A549 (cell line): ENCODE results near the gene PDCD2. TPM values are rescaled to one million over a fixed set of nuclear protein-coding genes. Genes with fewer than 3 reads are reported as not detected.
A peak's percentile ranks its signal among the peaks of the same experiment; 100 is the strongest.

Experiments used
- ATAC-seq, 2 experiments: fragments of 200-7000 bp in 1 of 2; fragments of >200 bp in 1 of 2; cut with Nextera tagmentation in 1 of 2; cut with Tn5 transposase in 1 of 2; 3 replicates each; pipeline versions ENCODE4 v1.8.0 to v1.9.1; 2018 to 2020; ENCODE audit warnings: mild to moderate bottlenecking in 1 of 2, moderate library complexity in 1 of 2
- CTCF ChIA-PET: fragments of 300-600 bp; sonication (Branson Sonifier 250); formaldehyde crosslinking; extraction: SDS; loops from one replicate; lab custom pipeline; 2021; ENCODE audit warnings: antibody characterized with exemption, inconsistent platforms; lab: Yijun Ruan, JAX
- POLR2A ChIA-PET: fragments of 350-600 bp; formaldehyde crosslinking; extraction: SDS; loops from one replicate; lab custom pipeline; 2021; ENCODE audit warnings: antibody characterized with exemption, inconsistent platforms; lab: Yijun Ruan, JAX
- DNase-seq, 2 experiments: peaks; one replicate each; pipeline versions ENCODE4 v3.0.0 to v3.0.0-alpha.2; 2011 to 2016; ENCODE audit warnings: low read depth in 1 of 2, low spot score in 1 of 2
- FAIRE-seq: peaks from 2 replicates; lab custom pipeline; 2011; peaks lifted over from hg19 to GRCh38; lab: Jason Lieb, UNC
- H3K27ac ChIP-seq, 2 experiments: fragments of >200 bp; sonication (Bioruptor Twin); formaldehyde crosslinking; 3 replicates each; pipeline ENCODE4 v1.5.1; 2016 to 2017
- H3K4me1 ChIP-seq: fragments of >200 bp; sonication (Bioruptor Twin); formaldehyde crosslinking; 3 replicates; pipeline ENCODE4 v1.6.1; 2016
- H3K4me2 ChIP-seq: fragments of >200 bp; sonication (Bioruptor Twin); formaldehyde crosslinking; 3 replicates; pipeline ENCODE4 v1.6.1; 2016
- H3K4me3 ChIP-seq: fragments of >200 bp; sonication (Bioruptor Twin); formaldehyde crosslinking; 3 replicates; pipeline ENCODE4 v1.5.1; 2016
- H3K9me3 ChIP-seq: fragments of >200 bp; sonication (Bioruptor Twin); formaldehyde crosslinking; 3 replicates; pipeline ENCODE4 v1.6.1; 2016
- BCL3 ChIP-seq: fragments of >200 bp; sonication (Bioruptor Twin); formaldehyde crosslinking; IDR thresholded peaks from 3 replicates; pipeline ENCODE4 v1.6.1; 2016
- CBX8 ChIP-seq: fragments of 200-600 bp; sonication (generic); IDR thresholded peaks from 2 replicates; pipeline ENCODE4 v1.6.1; 2016
- CEBPB ChIP-seq, 2 experiments: fragments of >200 bp in 1 of 2; sonication (Bioruptor Twin) in 1 of 2; formaldehyde crosslinking in 1 of 2; IDR thresholded peaks; 2 replicates each; pipeline ENCODE4 v1.6.1; 2012 to 2016
- CHD4 ChIP-seq: fragments of 200-600 bp; sonication (generic); IDR thresholded peaks from 2 replicates; pipeline ENCODE4 v1.6.1; 2016; ENCODE audit warnings: antibody characterized with exemption, mild to moderate bottlenecking, borderline replicate concordance
- E2F6 ChIP-seq: IDR thresholded peaks from 2 replicates; pipeline ENCODE4 v1.6.1; 2012; ENCODE audit warnings: low read depth, borderline replicate concordance
- EHF ChIP-seq: fragments of 250-450 bp; sonication (Bioruptor Pico); IDR thresholded peaks from 2 replicates; pipeline ENCODE4 v1.5.0; 2020; ENCODE audit warnings: mild to moderate bottlenecking
- FOSL2 ChIP-seq, 2 experiments: fragments of 450-650 bp in 1 of 2; fragments of >200 bp in 1 of 2; sonication (Bioruptor Twin) in 1 of 2; formaldehyde crosslinking; IDR thresholded peaks; 2 replicates each; pipeline versions ENCODE4 v1.5.0 to v1.6.1; 2016 to 2020; ENCODE audit warnings: mild to moderate bottlenecking in 1 of 2, moderate library complexity in 1 of 2
- GATA3 ChIP-seq: IDR thresholded peaks from 2 replicates; pipeline ENCODE4 v1.6.1; 2012; ENCODE audit warnings: borderline replicate concordance
- HEYL ChIP-seq: fragments of 250-450 bp; sonication (Bioruptor Pico); IDR thresholded peaks from 2 replicates; pipeline ENCODE4 v1.8.0; 2021; ENCODE audit warnings: mild to moderate bottlenecking, moderate library complexity
- HOXA7 ChIP-seq: fragments of 250-450 bp; sonication (Bioruptor Pico); IDR thresholded peaks from 2 replicates; pipeline ENCODE4 v1.5.0; 2020; ENCODE audit warnings: mild to moderate bottlenecking, moderate library complexity
- HOXB13 ChIP-seq: fragments of 250-450 bp; sonication (Bioruptor Pico); IDR thresholded peaks from 2 replicates; pipeline ENCODE4 v1.5.0; 2020; ENCODE audit warnings: low read depth, mild to moderate bottlenecking, moderate library complexity
- KDM1A ChIP-seq: fragments of 200-600 bp; sonication (generic); IDR thresholded peaks from 2 replicates; pipeline ENCODE4 v1.6.1; 2016; ENCODE audit warnings: low read depth, mild to moderate bottlenecking
- MAFK ChIP-seq: fragments of 450-650 bp; IDR thresholded peaks from 2 replicates; pipeline ENCODE4 v1.6.1; 2014; ENCODE audit not compliant: partially characterized antibody
- MAZ ChIP-seq: fragments of 150-350 bp; IDR thresholded peaks from 2 replicates; pipeline ENCODE4 v1.6.1; 2014; ENCODE audit warnings: antibody characterized with exemption, low read depth, low read length, borderline replicate concordance
- NPAS2 ChIP-seq: fragments of 250-450 bp; sonication (Bioruptor Pico); IDR thresholded peaks from 2 replicates; pipeline ENCODE4 v1.8.0; 2022; ENCODE audit warnings: mild to moderate bottlenecking, moderate library complexity, borderline replicate concordance
- PBX3 ChIP-seq: IDR thresholded peaks from 2 replicates; pipeline ENCODE4 v1.6.1; 2012
- PHF8 ChIP-seq: fragments of 200-600 bp; sonication (generic); IDR thresholded peaks from 2 replicates; pipeline ENCODE4 v1.6.1; 2016; ENCODE audit warnings: low read depth, mild to moderate bottlenecking, antibody characterized with exemption, moderate library complexity, borderline replicate concordance
- POLR2AphosphoS2 ChIP-seq: conservative IDR thresholded peaks from 2 replicates; pipeline ENCODE4 v1.6.1; 2012; ENCODE audit warnings: low read length, improper control_type of control experiment, inconsistent platforms
- RFX5 ChIP-seq: fragments of 450-650 bp; IDR thresholded peaks from 2 replicates; pipeline ENCODE4 v1.7.1; 2014; ENCODE audit warnings: antibody characterized with exemption, mild to moderate bottlenecking, moderate library complexity
- SREBF2 ChIP-seq: fragments of 450-650 bp; IDR thresholded peaks from 2 replicates; pipeline ENCODE4 v1.6.1; 2014; ENCODE audit warnings: mild to moderate bottlenecking, moderate library complexity
- TP53 ChIP-seq: fragments of 250-450 bp; sonication (Bioruptor Pico); IDR thresholded peaks from 2 replicates; pipeline ENCODE4 v1.5.0; 2021; ENCODE audit warnings: mild to moderate bottlenecking, moderate library complexity
- USF2 ChIP-seq: fragments of 450-650 bp; IDR thresholded peaks from 2 replicates; pipeline ENCODE4 v1.6.1; 2014; ENCODE audit warnings: antibody characterized with exemption
- ZC3H11A ChIP-seq: fragments of 450-650 bp; IDR thresholded peaks from 2 replicates; pipeline ENCODE4 v1.6.1; 2014; ENCODE audit warnings: antibody characterized with exemption, mild to moderate bottlenecking
- ZFP36 ChIP-seq: fragments of 450-650 bp; IDR thresholded peaks from 2 replicates; pipeline ENCODE4 v1.6.1; 2014; ENCODE audit warnings: borderline replicate concordance; ENCODE audit not compliant: partially characterized antibody
- ZSCAN20 ChIP-seq: fragments of 250-450 bp; sonication (Bioruptor Pico); IDR thresholded peaks from 2 replicates; pipeline ENCODE4 v1.8.0; 2022; ENCODE audit warnings: mild to moderate bottlenecking, moderate library complexity
- WGBS: methylation state at CpG from one replicate; pipeline ENCODE4 v1.1.6; 2017; ENCODE audit errors: missing lambda C conversion rate; 5-methylcytosine and 5-hydroxymethylcytosine counted together
- polyA plus RNA-seq, 4 experiments: library from polyadenylated mRNA; depleted of rRNA in 3 of 4; stranded (reverse); fragments of >200 nt; fragmentation: RNase III in 1 of 4; extraction: RNeasy Plus Mini Kit Qiagen cat#74134 plus additional on column Dnase treatment in 1 of 4; gene quantifications; 2 replicates in 3 of 4; 3 replicates in 1 of 4; pipeline ENCODE4 v1.2.3, GENCODE V29; 2011 to 2017

PDCD2 gene
- polyA plus RNA-seq, 2 of the 4 experiments (the other 2 are of a cell fraction): 52.6 to 90.0 TPM

- no peak overlapping the region for H3K4me2 ChIP-seq
- POLR2A ChIA-PET: no interaction called here
- FAIRE-seq (no peak), ATAC-seq (no peak), DNase-seq (no peak)
- H3K4me3 ChIP-seq: no peak overlapping the region
- TF ChIP-seq PHF8 (no peak), ZSCAN20 (CRISPR knock-in tag) (no peak), HEYL (CRISPR knock-in tag) (no peak), PBX3 (no peak), NPAS2 (CRISPR knock-in tag) (no peak), KDM1A (no peak), ZFP36 (no peak), POLR2AphosphoS2 (no peak), MAFK (no peak), ZC3H11A (no peak), E2F6 (no peak), TP53 (no peak), HOXB13 (CRISPR knock-in tag) (no peak), BCL3 (no peak), SREBF2 (no peak), USF2 (no peak), FOSL2 (IDR thresholded peaks at IDR 0.05) (no peak), FOSL2 (CRISPR knock-in tag; IDR thresholded peaks at IDR 0.05) (no peak), CEBPB (IDR thresholded peaks at IDR 0.05) (no peak), HOXA7 (CRISPR knock-in tag) (no peak), RFX5 (no peak)
- peaks cover 10% of the 10 kb centered on the region; the same call in 2 of the 3 replicates for H3K9me3 ChIP-seq
- H3K4me1 ChIP-seq: no peaks in the 10 kb centered on the region
- H3K27ac ChIP-seq: no peak overlapping the region
- 8% methylated on average over 1 of the region's 1 CpG for WGBS
- CTCF ChIA-PET: no interaction called here
These were observed 6.3 kb upstream of the PDCD2 start for GRCh38 chr6:170590725-170591124.

GRCh38 chr6:170584954-170585498 lies 589 bp upstream of the PDCD2 start:
- peaks cover 1% of the 10 kb centered on the region; the same call in 2 of the 3 replicates for H3K9me3 ChIP-seq
- peak overlapping the region; percentile 78 for H3K4me3 ChIP-seq
- POLR2A ChIA-PET: interaction anchor here (1.6 kb wide), 1 partner anchor 31 kb away, joined by 7 read pairs; the partner anchor contains the start of gene TBP
- peak overlapping the region; percentile 92 for H3K4me2 ChIP-seq
- H3K27ac ChIP-seq: peak overlapping the region; percentile 92 to 99
- no peak for FAIRE-seq
- H3K4me1 ChIP-seq: peaks cover 10% of the 10 kb centered on the region; the same call in 1 of the 3 replicates
- 18% methylated on average over 6 of the region's 6 CpGs for WGBS
- no peak for TF ChIP-seq HOXB13 (CRISPR knock-in tag)
- TF ChIP-seq BCL3: no peak
- no peak for TF ChIP-seq ZSCAN20 (CRISPR knock-in tag)
- TF ChIP-seq GATA3: no peak
- no peak for TF ChIP-seq CHD4
- no peak for TF ChIP-seq HEYL (CRISPR knock-in tag)
- no peak for TF ChIP-seq SREBF2
- TF ChIP-seq CBX8: no peak
- no peak for TF ChIP-seq EHF (CRISPR knock-in tag)
- TF ChIP-seq MAZ: no peak
- no peak for TF ChIP-seq POLR2AphosphoS2
- peak in 1 of 2 experiments; percentile 24; a peak in 5 of 6 replicates for ATAC-seq
- CTCF ChIA-PET: no interaction called here
- DNase-seq: no peak
